ENCODE results near the gene EEIG2. TPM values are rescaled to one million over a fixed set of nuclear protein-coding genes. Genes with fewer than 3 reads are reported as not detected.
"Not testable (repeated sequence)": the region's sequence is repeated elsewhere in the genome, so short reads cannot be mapped to it uniquely, and the experiment has no call there.

EEIG2 gene
- total RNA-seq, 3 donors from 2014 or later, result 10.2 to 31.3 (median 18.4) TPM

DNA sequence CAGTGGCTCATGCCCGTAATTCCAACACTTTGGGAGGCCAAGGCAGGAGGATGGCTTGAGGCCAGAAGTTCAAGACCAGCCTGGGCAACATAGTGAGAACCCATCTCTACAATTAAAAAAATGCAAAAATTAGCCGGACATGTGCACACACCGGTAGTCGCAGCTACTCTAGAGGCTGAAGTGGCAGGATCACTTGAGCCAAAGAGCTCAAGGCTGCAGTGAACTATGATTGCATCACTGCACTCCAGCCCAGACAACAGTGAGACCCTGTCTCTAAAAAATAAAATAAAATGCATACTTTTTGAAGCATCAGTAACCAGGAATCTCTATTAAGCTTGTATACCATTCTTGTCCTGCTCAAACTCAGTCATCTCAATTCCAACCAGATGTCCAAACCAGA is 27.2 kb upstream of the EEIG2 start:
- no peak for TF ChIP-seq POLR2A (IDR thresholded peaks at IDR 0.05)
- TF ChIP-seq, protein P1, sequence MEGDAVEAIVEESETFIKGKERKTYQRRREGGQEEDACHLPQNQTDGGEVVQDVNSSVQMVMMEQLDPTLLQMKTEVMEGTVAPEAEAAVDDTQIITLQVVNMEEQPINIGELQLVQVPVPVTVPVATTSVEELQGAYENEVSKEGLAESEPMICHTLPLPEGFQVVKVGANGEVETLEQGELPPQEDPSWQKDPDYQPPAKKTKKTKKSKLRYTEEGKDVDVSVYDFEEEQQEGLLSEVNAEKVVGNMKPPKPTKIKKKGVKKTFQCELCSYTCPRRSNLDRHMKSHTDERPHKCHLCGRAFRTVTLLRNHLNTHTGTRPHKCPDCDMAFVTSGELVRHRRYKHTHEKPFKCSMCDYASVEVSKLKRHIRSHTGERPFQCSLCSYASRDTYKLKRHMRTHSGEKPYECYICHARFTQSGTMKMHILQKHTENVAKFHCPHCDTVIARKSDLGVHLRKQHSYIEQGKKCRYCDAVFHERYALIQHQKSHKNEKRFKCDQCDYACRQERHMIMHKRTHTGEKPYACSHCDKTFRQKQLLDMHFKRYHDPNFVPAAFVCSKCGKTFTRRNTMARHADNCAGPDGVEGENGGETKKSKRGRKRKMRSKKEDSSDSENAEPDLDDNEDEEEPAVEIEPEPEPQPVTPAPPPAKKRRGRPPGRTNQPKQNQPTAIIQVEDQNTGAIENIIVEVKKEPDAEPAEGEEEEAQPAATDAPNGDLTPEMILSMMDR (IDR thresholded peaks at IDR 0.05), result no peak
- intact Hi-C loops (cut with DNase I; ENCODE audit: low total_unique reads), result no loop called here
- no peak overlapping the region for H3K4me3 ChIP-seq
- no peaks in the 10 kb centered on the region for H3K36me3 ChIP-seq
- no peak for DNase-seq (ENCODE audit: low spot score in 2 of 2)
- peak overlapping the region; percentile 82 to 85 for H3K27ac ChIP-seq
- no peaks in the 10 kb centered on the region for H3K9me3 ChIP-seq
- H3K4me1 ChIP-seq, result peaks cover 0 to 15% of the 10 kb centered on the region in 2 donors
- H3K27me3 ChIP-seq, result no peaks in the 10 kb centered on the region

DNA sequence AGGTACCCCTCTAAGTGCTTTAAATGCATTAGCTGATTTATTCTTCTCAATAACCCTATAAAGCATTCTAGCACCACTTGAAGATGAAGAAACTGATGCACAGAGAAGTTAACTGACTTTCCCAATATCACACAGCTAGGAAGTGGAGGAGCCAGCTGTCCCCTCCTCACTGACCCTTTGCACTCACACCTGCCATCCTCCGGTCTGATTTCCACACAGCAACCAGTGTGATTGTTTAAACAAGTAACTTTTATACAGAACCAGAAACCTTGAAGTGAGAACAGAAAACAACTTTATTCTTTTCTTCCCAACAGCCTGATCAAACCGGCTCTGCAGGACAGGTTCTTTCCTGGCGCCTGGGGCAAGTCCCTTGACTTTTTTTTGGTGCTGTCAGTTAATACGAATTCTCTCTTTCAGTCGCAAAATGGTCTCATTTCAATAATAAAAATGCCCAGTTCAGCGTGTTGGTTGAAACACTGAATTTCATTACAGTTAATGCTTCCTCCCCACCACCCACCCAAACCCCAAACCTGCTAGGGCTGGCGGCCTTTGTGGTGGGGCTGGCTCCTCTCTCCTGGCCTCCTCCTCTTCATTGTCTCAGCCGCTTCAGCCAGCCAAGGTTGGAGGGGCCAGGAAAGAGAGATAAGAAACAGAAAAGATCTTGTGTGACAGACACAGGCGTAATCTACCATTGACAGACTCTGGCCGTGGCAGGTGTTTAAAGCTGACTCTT is 26.4 kb upstream of the EEIG2 start:
- Histone ChIP-seq H3K9me3 (no peaks in the 10 kb centered on the region), H3K36me3 (no peaks in the 10 kb centered on the region), H3K27ac (peak overlapping the region; percentile 82 to 85), H3K4me3 (peak overlapping the region in 2 of 3 donors; percentile 36 to 48), H3K27me3 (no peaks in the 10 kb centered on the region), H3K4me1 (peaks cover 0 to 15% of the 10 kb centered on the region in 2 donors)
- peak; percentile 41 to 57 for DNase-seq (ENCODE audit: low spot score in 2 of 2)
- intact Hi-C loops (cut with DNase I; ENCODE audit: low total_unique reads), result no loop called here
- TF ChIP-seq, protein P1 (IDR thresholded peaks at IDR 0.05), result no peak
- TF ChIP-seq POLR2AphosphoS5 (IDR thresholded peaks at IDR 0.05), result peak in 1 of 3 donors; percentile 22

DNA sequence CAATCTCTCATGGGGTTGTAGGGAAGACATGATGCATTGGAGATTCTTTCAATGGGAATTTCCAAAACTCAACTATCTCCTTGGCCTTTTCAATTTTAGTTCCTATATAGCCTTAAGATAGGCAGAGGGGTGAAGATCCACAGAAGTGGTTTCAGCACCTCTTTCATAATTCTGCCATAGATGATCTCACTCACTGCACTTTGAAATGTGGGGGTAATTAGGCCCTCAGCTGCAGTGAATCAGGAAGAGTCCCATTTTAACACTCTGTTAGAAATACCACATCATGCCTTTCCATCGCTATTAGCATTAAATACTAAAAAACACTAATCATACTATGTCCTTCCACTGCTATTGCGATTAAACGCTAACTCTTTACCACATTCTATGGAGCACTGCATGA is 25.1 kb upstream of the EEIG2 start:
- no peaks in the 10 kb centered on the region for H3K27me3 ChIP-seq
- no peak overlapping the region for H3K4me3 ChIP-seq
- no peaks in the 10 kb centered on the region for H3K36me3 ChIP-seq
- TF ChIP-seq POLR2A (IDR thresholded peaks at IDR 0.05) (no peak), POLR2AphosphoS5 (IDR thresholded peaks at IDR 0.05) (no peak)
- TF ChIP-seq, protein P1 (IDR thresholded peaks at IDR 0.05), result no peak
- no peaks in the 10 kb centered on the region for H3K9me3 ChIP-seq
- peaks cover 0 to 15% of the 10 kb centered on the region in 2 donors for H3K4me1 ChIP-seq
- H3K27ac ChIP-seq, result peak overlapping the region in 1 of 2 donors; percentile 82
- DNase-seq (ENCODE audit: low spot score in 2 of 2), result no peak
- intact Hi-C loops (cut with DNase I; ENCODE audit: low total_unique reads), result no loop called here

DNA sequence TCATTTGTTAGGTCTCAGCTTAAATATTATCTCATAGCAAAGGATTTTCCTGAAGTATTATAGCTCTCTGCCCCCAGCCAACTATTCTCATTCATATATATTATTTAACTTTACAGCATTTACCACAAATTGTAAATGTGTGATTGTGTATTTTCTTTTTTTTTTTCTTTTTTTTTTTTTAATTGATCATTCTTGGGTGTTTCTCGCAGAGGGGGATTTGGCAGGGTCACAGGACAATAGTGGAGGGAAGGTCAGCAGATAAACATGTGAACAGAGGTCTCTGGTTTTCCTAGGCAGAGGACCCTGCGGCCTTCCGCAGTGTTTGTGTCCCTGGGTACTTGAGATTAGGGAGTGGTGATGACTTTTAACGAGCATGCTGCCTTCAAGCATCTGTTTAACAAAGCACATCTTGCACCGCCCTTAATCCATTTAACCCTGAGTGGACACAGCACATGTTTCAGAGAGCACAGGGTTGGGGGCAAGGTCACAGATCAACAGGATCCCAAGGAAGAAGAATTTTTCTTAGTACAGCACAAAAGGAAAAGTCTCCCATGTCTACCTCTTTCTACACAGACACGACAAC is 24.5 kb upstream of the EEIG2 start:
- H3K27ac ChIP-seq; intact Hi-C loops (cut with DNase I; ENCODE audit: low total_unique reads); DNase-seq (ENCODE audit: low spot score in 2 of 2); H3K9me3 ChIP-seq; H3K4me3 ChIP-seq; H3K27me3 ChIP-seq; H3K36me3 ChIP-seq: not testable (repeated sequence)
- H3K4me1 ChIP-seq, result peaks cover 0 to 15% of the 10 kb centered on the region in 2 donors

DNA sequence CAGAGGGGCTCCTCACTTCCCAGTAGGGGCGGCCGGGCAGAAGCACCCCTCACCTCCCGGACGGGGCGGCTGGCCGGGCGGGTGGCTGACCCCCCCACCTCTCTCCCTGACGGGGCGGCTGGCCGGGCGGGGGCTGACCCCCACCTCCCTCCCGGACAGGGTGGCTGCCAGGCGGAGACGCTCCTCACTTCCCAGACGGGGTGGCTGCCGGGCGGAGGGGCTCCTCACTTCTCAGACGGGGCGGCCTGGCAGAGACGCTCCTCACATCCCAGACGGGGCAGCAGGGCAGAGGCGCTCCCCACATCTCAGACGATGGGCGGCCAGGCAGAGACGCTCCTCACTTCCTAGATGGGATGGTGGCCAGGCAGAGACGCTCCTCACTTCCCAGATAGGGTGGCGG is 23.9 kb upstream of the EEIG2 start:
- peaks cover 0 to 15% of the 10 kb centered on the region in 2 donors for H3K4me1 ChIP-seq

DNA sequence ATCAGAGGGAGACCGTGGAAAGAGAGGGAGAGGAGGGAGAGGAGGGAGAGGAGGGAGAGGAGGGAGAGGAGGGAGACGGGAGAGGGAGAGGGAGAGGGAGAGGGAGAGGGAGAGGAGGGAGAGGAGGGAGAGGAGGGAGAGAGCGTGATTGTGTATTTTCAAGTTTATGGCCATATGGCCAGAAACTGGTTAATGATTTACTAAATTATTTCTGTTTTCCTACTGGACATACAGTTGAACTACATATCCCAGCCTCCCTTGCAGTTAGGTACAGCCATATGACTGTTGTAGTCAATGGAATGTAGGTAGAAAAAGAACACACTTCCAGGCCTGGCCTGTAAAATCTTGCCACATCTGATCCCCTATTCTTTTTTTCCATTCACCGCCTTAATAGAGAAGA is 23.1 kb upstream of the EEIG2 start:
- H3K36me3 ChIP-seq; intact Hi-C loops (cut with DNase I; ENCODE audit: low total_unique reads); DNase-seq (ENCODE audit: low spot score in 2 of 2); H3K4me3 ChIP-seq; H3K27ac ChIP-seq; H3K9me3 ChIP-seq; H3K4me1 ChIP-seq; H3K27me3 ChIP-seq: not testable (repeated sequence)

More for the DNA sequence above, 23.9 kb upstream of the EEIG2 start:
- H3K9me3 ChIP-seq; intact Hi-C loops (cut with DNase I; ENCODE audit: low total_unique reads); DNase-seq (ENCODE audit: low spot score in 2 of 2); H3K4me3 ChIP-seq; H3K27ac ChIP-seq; H3K36me3 ChIP-seq; H3K27me3 ChIP-seq: not testable (repeated sequence)
